GM12874 (cell line): ENCODE results near the gene SUGCT.

Experiments
- CTCF ChIP-seq: IDR thresholded peaks from 2 replicates; pipeline ENCODE4 v1.5.1; 2011; ENCODE audit warnings: low read depth, mild to moderate bottlenecking, control low read depth, low read length, moderate library complexity; ENCODE audit not compliant: insufficient read depth

The SUGCT gene

DNA sequence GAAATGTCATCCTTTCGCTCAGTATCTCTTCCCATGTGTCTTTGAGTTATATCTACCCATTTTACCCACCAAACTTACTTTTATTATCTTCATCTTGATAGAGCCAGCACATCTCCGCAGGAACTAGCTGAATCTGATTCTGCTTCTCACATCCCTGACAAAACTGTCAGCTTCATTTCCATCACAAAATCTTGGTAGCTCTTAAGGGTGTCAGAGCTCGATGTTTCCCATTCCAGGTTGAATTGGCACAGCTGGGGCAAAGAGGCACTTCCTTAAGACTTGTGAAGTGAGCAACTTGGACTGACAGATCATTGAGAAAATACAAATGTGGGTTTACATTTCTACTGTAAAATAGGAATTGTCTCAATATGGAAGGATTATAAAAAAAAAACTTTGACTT is 434.5 kb downstream of the SUGCT start:
- TF ChIP-seq CTCF, result no peak

GRCh38 chr7:40570223-40570622 is 435.4 kb downstream of the SUGCT start:
- TF ChIP-seq CTCF, result no peak

DNA sequence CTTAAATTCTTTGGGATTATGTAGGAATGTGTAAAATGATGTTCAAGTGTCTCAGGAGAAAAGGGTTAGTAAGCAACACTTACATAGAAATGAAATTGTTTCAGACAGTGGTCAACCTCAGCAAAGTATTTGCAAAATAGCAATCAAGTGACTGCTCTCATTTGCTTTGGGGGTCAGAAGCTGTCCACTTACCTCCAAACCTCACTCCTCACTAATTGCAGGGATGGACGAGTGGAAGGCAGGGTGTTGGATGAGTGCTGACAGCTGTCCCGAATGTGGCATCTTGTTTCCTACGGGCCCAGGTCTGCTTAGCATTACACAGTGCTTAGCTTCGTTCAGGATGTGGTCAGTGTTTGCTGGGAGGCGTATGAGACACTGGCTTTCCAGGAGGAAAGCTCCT is 437.0 kb downstream of the SUGCT start:
- no peak for TF ChIP-seq CTCF

DNA sequence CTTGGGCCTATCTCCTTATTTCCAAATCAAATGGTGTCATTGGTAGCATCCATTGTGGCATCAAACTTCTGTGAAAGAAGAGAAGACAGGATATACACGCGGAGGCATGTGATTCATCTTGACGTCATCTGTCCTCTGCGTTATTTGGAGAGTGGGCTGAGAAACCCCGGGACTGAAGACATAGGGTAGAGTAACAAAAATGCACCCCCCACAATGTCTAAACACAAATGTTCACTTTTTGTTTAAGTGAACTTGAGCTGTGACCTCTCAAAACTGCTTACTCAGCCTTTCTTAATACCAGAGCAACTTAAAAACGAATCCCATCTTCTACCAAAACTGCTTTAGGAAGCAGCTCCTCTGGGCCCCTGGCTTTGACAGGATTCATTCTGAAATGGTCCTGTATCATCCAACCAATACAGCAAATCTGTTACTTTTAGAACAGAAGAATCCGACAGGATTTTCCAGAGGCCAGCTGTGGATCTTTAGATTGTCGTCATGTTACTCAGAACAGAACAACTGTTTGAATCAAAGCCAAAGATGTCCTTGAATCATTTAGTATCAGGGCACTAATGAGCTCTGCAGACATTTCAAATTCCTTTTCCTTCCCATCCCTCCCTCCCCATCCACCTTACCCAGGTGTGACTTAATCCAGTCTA is 438.1 kb downstream of the SUGCT start:
- no peak for TF ChIP-seq CTCF

DNA sequence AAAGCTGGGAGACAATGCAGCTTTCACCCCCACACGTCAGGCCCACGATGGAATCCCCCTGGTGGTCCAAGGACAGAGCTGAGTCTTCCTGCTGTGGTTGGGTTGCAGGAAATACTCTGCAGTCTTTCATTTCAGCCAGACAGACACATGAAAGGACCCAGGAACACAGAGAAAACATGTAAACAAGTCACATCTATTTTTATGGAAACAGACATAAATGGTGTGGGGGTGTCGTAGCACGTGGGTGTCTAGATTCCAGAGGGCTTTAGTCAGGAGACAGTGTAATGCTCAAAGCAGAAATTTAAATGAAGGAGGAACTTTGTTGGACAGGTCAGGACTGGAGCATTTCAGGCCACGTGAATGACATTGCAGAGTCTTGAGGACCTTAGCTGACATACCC is 444.6 kb downstream of the SUGCT start:
- no peak for TF ChIP-seq CTCF

- no peak for TF ChIP-seq CTCF
Observed at GRCh38 chr7:40580776-40581175, 446.0 kb downstream of the SUGCT start.

GRCh38 chr7:40582539-40582938 is 447.7 kb downstream of the SUGCT start:
- no peak for TF ChIP-seq CTCF
